H9 (cell line): ENCODE results near the gene SCYGR7. TPM values are rescaled to one million over a fixed set of nuclear protein-coding genes. Genes with fewer than 3 reads are reported as not detected.

Experiments used
- DNase-seq: peaks from one replicate; pipeline ENCODE4 v3.0.0-alpha.2; 2017
- H2AFZ ChIP-seq: one replicate; pipeline ENCODE4 v1.6.1; 2013; ENCODE audit warnings: mild to moderate bottlenecking, low read length, control low read depth, moderate library complexity
- H2AK5ac ChIP-seq: 2 replicates; pipeline ENCODE4 v1.6.1; 2013; ENCODE audit warnings: low read length, control low read depth, mixed read lengths; ENCODE audit not compliant: insufficient read length
- H2BK120ac ChIP-seq: one replicate; pipeline ENCODE4 v1.6.1; 2013; ENCODE audit warnings: low read depth, mild to moderate bottlenecking, low read length, control low read depth, inconsistent platforms; ENCODE audit not compliant: poor library complexity, severe bottlenecking
- H2BK12ac ChIP-seq: 2 replicates; pipeline ENCODE4 v1.6.1; 2013; ENCODE audit warnings: low read length, control low read depth, mixed read lengths, low read depth; ENCODE audit not compliant: insufficient read length
- H2BK15ac ChIP-seq: 2 replicates; pipeline ENCODE4 v1.6.1; 2013; ENCODE audit warnings: low read depth, low read length, control low read depth
- H2BK20ac ChIP-seq: one replicate; pipeline ENCODE4 v1.6.1; 2013; ENCODE audit warnings: low read depth, mild to moderate bottlenecking, low read length, control low read depth, inconsistent platforms; ENCODE audit not compliant: poor library complexity, severe bottlenecking
- H2BK5ac ChIP-seq: 2 replicates; pipeline ENCODE4 v1.6.1; 2013; ENCODE audit warnings: low read length, control low read depth, mixed read lengths; ENCODE audit not compliant: insufficient read length
- H3K14ac ChIP-seq: 2 replicates; pipeline ENCODE4 v1.6.1; 2013; ENCODE audit warnings: low read length, control low read depth; ENCODE audit not compliant: insufficient read depth
- H3K18ac ChIP-seq: 2 replicates; pipeline ENCODE4 v1.6.1; 2013; ENCODE audit warnings: low read depth, mild to moderate bottlenecking, mixed read lengths, low read length, control low read depth; ENCODE audit not compliant: insufficient read length
- H3K23ac ChIP-seq: 2 replicates; pipeline ENCODE4 v1.6.1; 2013; ENCODE audit warnings: low read length, control low read depth, mixed read lengths, low read depth; ENCODE audit not compliant: insufficient read length
- H3K23me2 ChIP-seq: 2 replicates; pipeline ENCODE4 v1.6.1; 2013; ENCODE audit warnings: low read depth, mild to moderate bottlenecking, mixed read lengths, low read length, control low read depth; ENCODE audit not compliant: insufficient read length, poor library complexity, severe bottlenecking
- H3K27ac ChIP-seq: 2 replicates; pipeline ENCODE4 v1.5.1; 2013; ENCODE audit warnings: low read length, control low read depth, mixed read lengths, low read depth; ENCODE audit not compliant: insufficient read length
- H3K27me3 ChIP-seq: 2 replicates; pipeline ENCODE4 v1.6.1; 2013; ENCODE audit warnings: low read length, control low read depth, inconsistent platforms; ENCODE audit not compliant: insufficient read depth
- H3K4ac ChIP-seq: 2 replicates; pipeline ENCODE4 v1.6.1; 2013; ENCODE audit warnings: low read depth, mild to moderate bottlenecking, control low read depth, inconsistent platforms, low read length, moderate library complexity
- H3K4me1 ChIP-seq: 2 replicates; pipeline ENCODE4 v1.6.1; 2013; ENCODE audit warnings: low read length, control low read depth, inconsistent platforms; ENCODE audit not compliant: insufficient read depth
- H3K4me2 ChIP-seq: 2 replicates; pipeline ENCODE4 v1.6.1; 2013; ENCODE audit warnings: low read length, control low read depth, mixed read lengths; ENCODE audit not compliant: insufficient read length, insufficient read depth
- H3K56ac ChIP-seq: 2 replicates; pipeline ENCODE4 v1.6.1; 2013; ENCODE audit warnings: low read depth, mild to moderate bottlenecking, mixed read lengths, low read length, control low read depth; ENCODE audit not compliant: insufficient read length
- H3K79me1 ChIP-seq: 2 replicates; pipeline ENCODE4 v1.6.1; 2013; ENCODE audit warnings: low read depth, mild to moderate bottlenecking, moderate library complexity, low read length, control low read depth, inconsistent platforms; ENCODE audit not compliant: insufficient read depth, poor library complexity, severe bottlenecking
- H3K79me2 ChIP-seq: 2 replicates; pipeline ENCODE4 v1.6.1; 2013; ENCODE audit warnings: low read length, control low read depth, inconsistent platforms; ENCODE audit not compliant: insufficient read depth
- H3K9ac ChIP-seq: 2 replicates; pipeline ENCODE4 v1.6.1; 2013; ENCODE audit warnings: low read length, control low read depth, mixed read lengths; ENCODE audit not compliant: insufficient read length; ENCODE audit errors: extremely low read depth
- H3K9me3 ChIP-seq: one replicate; pipeline ENCODE4 v1.6.1; 2013; ENCODE audit warnings: low read depth, low read length, inconsistent platforms; ENCODE audit not compliant: control insufficient read depth
- H3T11ph ChIP-seq: one replicate; pipeline ENCODE4 v1.6.1; 2013; ENCODE audit warnings: mild to moderate bottlenecking, low read length, control low read depth, inconsistent platforms
- H4K20me1 ChIP-seq: one replicate; pipeline ENCODE4 v1.6.1; 2013; ENCODE audit not compliant: control insufficient read depth, insufficient read length, insufficient read depth
- H4K5ac ChIP-seq: 2 replicates; pipeline ENCODE4 v1.6.1; 2013; ENCODE audit warnings: low read depth, mild to moderate bottlenecking, mixed read lengths, low read length, control low read depth; ENCODE audit not compliant: insufficient read length
- H4K8ac ChIP-seq: replicated peaks from 2 replicates; pipeline ENCODE4 v1.6.1; 2013; ENCODE audit warnings: low read length, control low read depth, mixed read lengths, low read depth; ENCODE audit not compliant: insufficient read length
- H4K91ac ChIP-seq: 2 replicates; pipeline ENCODE4 v1.6.1; 2013; ENCODE audit warnings: low read depth, mild to moderate bottlenecking, moderate library complexity, mixed read lengths, low read length, control low read depth; ENCODE audit not compliant: insufficient read length
- H3K27ac Mint-ChIP-seq, 3 experiments: 2 replicates in 2 of 3; 3 replicates in 1 of 3; pipeline ENCODE4 v1.8.0; 2020 to 2021; ENCODE audit warnings: mixed read lengths in 3 of 3, mild to moderate bottlenecking in 1 of 3, moderate library complexity in 1 of 3
- H3K27me3 Mint-ChIP-seq: 2 replicates; pipeline ENCODE4 v1.8.0; 2021; ENCODE audit warnings: low read depth, mild to moderate bottlenecking, moderate library complexity, mixed read lengths
- H3K36me3 Mint-ChIP-seq, 3 experiments: 2 replicates in 2 of 3; 3 replicates in 1 of 3; pipeline ENCODE4 v1.8.0; 2020 to 2021; ENCODE audit warnings: low read depth in 3 of 3, mixed read lengths in 3 of 3; ENCODE audit not compliant: insufficient read depth in 1 of 3
- H3K4me1 Mint-ChIP-seq, 2 experiments: 2 replicates each; pipeline ENCODE4 v1.8.0; 2020; ENCODE audit warnings: mixed read lengths in 2 of 2
- H3K4me3 Mint-ChIP-seq, 2 experiments: 2 replicates in 1 of 2; 3 replicates in 1 of 2; pipeline ENCODE4 v1.8.0; 2020 to 2021; ENCODE audit warnings: mild to moderate bottlenecking in 2 of 2, mixed read lengths in 2 of 2, moderate library complexity in 1 of 2
- H3K9me3 Mint-ChIP-seq, 2 experiments: 2 replicates in 1 of 2; 3 replicates in 1 of 2; pipeline ENCODE4 v1.8.0; 2020; ENCODE audit warnings: mild to moderate bottlenecking in 2 of 2, mixed read lengths in 2 of 2, moderate library complexity in 1 of 2
- CTCF ChIP-seq: fragments of 200-600 bp; sonication (generic); conservative IDR thresholded peaks from 3 replicates; pipeline ENCODE4 v1.8.0; 2021; ENCODE audit warnings: antibody characterized with exemption, mild to moderate bottlenecking
- WGBS: extraction: QIAGEN DNeasy Blood & Tissue Kit; methylation state at CpG from one replicate; pipeline ENCODE4 v1.1.7; 2013; ENCODE audit warnings: missing lambda C conversion rate, low lambda C conversion rate, mixed read lengths; ENCODE audit not compliant: insufficient read length; ENCODE audit errors: extremely low coverage; 5-methylcytosine and 5-hydroxymethylcytosine counted together
- total RNA-seq: library from RNA; stranded (reverse); gene quantifications from 2 replicates; pipeline ENCODE4 v1.2.1, GENCODE V29; 2021

SCYGR7 gene
- total RNA-seq, 1 experiment from 2014 or later: not detected

DNA sequence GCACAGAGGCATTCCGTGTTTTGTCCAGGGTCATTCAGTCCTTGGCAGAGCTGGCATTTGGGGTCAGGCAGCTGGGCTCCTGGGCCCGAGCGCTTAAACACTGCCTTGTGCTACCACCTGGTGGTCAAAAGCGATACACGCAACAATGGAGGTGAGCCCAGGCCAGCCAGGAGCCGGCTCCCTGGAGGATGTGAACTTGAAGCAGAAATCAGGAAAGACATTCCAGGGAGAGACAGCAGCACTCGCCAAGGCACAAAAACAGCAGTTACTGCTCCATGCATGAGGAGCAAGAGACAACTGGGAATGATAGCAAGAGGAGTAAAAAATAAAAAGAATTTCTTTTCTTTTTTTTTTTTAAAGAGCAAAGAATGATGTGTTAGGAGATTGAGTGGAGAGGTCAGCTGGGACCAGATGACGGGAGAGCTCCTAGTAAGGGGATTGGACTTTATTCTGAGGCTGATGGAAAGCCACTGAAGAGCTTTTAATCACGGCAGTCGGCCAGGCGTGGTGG, 38.3 kb downstream of the SCYGR7 start:
- Histone ChIP-seq H4K20me1 (no peaks in the 10 kb centered on the region), H3K4me2 (no peak overlapping the region), H2BK5ac (no peak overlapping the region), H2BK15ac (no peak overlapping the region), H2BK12ac (no peak overlapping the region), H4K91ac (no peak overlapping the region), H3K79me1 (no peaks in the 10 kb centered on the region), H3K23ac (no peak overlapping the region), H3K56ac (no peak overlapping the region), H3K18ac (no peak overlapping the region), H3K27ac (no peak overlapping the region), H3K9me3 (no peaks in the 10 kb centered on the region), H2BK120ac (no peak overlapping the region), H2AK5ac (no peak overlapping the region), H4K8ac (no peak overlapping the region), H2BK20ac (no peak overlapping the region), H3T11ph (no peak overlapping the region), H3K23me2 (no peaks in the 10 kb centered on the region), H3K9ac (no peak overlapping the region), H4K5ac (no peak overlapping the region), H3K27me3 (no peaks in the 10 kb centered on the region), H3K79me2 (no peaks in the 10 kb centered on the region), H3K4me1 (no peaks in the 10 kb centered on the region), H2AFZ (no peak overlapping the region), H3K14ac (no peak overlapping the region), H3K4ac (no peak overlapping the region)
- no CpG with 5 or more reads among the region's 11 CpGs for WGBS
- Mint-ChIP-seq H3K9me3 (no peaks in the 10 kb centered on the region), H3K4me3 (no peak overlapping the region), H3K27ac (no peak overlapping the region), H3K36me3 (no peaks in the 10 kb centered on the region; a peak in 1 of 7 replicates), H3K4me1 (peaks cover 3 to 5% of the 10 kb centered on the region in 2 experiments; a peak in 3 of 4 replicates), H3K27me3 (no peaks in the 10 kb centered on the region)
- peak; percentile 93 for TF ChIP-seq CTCF
- peak; percentile 85 for DNase-seq
